ENCODE data around the gene SPARCL1.

Gene SPARCL1

GRCh38 chr4:87529187-87529586 is at the start of gene SPARCL1:
Gene SPARCL1 (minus strand): TSS chr4:87529376. CDS start chr4:87499574, 29,802 bp downstream.
- Histone ChIP-seq H3K79me2 (ENCODE audit: insufficient read depth, low read length) (no peaks in the 10 kb centered on the region), H4K20me1 (ENCODE audit: insufficient read depth, low read length) (no peaks in the 10 kb centered on the region), H3K9me3 (ENCODE audit: low read length) (peaks cover 2% of the 10 kb centered on the region; the same call in 1 of the 2 replicates), H3K4me1 (ENCODE audit: insufficient read depth, low read length, severe bottlenecking) (no peaks in the 10 kb centered on the region), H3K9ac (ENCODE audit: low read length) (no peak within 1 kb of the TSS), H3K27ac (ENCODE audit: low read depth, low read length, poor library complexity, severe bottlenecking) (no peak within 1 kb of the TSS), H3K9me2 (ENCODE audit: low read depth, low read length) (no peaks in the 10 kb centered on the region), H3K36me3 (ENCODE audit: insufficient read depth, low read length) (no peaks in the 10 kb centered on the region), H2AFZ (ENCODE audit: low read length) (no peak within 1 kb of the TSS), H3K4me2 (ENCODE audit: low read length) (no peak within 1 kb of the TSS), H3F3A (ENCODE audit: insufficient read depth, low read length) (no peaks in the 10 kb centered on the region), H3K4me3 (ENCODE audit: low read depth, low read length, poor library complexity, severe bottlenecking) (no peak within 1 kb of the TSS), H3K27me3 (ENCODE audit: insufficient read depth, low read length) (no peaks in the 10 kb centered on the region)
- TF ChIP-seq CTCF (IDR thresholded peaks at IDR 0.05; ENCODE audit: low read length): no peak

GRCh38 chr4:87575983-87576382 is 46.8 kb upstream of the SPARCL1 start:
- no peak for TF ChIP-seq CTCF (IDR thresholded peaks at IDR 0.05; ENCODE audit: low read length)
- no peak for TF ChIP-seq EZH2 (IDR thresholded peaks at IDR 0.05; ENCODE audit: borderline replicate concordance, low read length)
- H3K4me1 ChIP-seq (ENCODE audit: insufficient read depth, low read length, severe bottlenecking): no peaks in the 10 kb centered on the region
- no peak overlapping the region for H3K4me2 ChIP-seq (ENCODE audit: low read length)

GRCh38 chr4:87575408-87575807 is 46.2 kb upstream of the SPARCL1 start:
- no peaks in the 10 kb centered on the region for H3K4me1 ChIP-seq (ENCODE audit: insufficient read depth, low read length, severe bottlenecking)
- no peaks in the 10 kb centered on the region for H3K9me2 ChIP-seq (ENCODE audit: low read depth, low read length)
- no peaks in the 10 kb centered on the region for H3K79me2 ChIP-seq (ENCODE audit: insufficient read depth, low read length)
- no peak overlapping the region for H3K9ac ChIP-seq (ENCODE audit: low read length)
- no peaks in the 10 kb centered on the region for H3F3A ChIP-seq (ENCODE audit: insufficient read depth, low read length)
- no peaks in the 10 kb centered on the region for H3K9me3 ChIP-seq (ENCODE audit: low read length)
- no peak overlapping the region for H2AFZ ChIP-seq (ENCODE audit: low read length)
- no peak overlapping the region for H3K4me2 ChIP-seq (ENCODE audit: low read length)
- no peaks in the 10 kb centered on the region for H3K27me3 ChIP-seq (ENCODE audit: insufficient read depth, low read length)
- no peak overlapping the region for H3K27ac ChIP-seq (ENCODE audit: low read depth, low read length, poor library complexity, severe bottlenecking)
- no peaks in the 10 kb centered on the region for H4K20me1 ChIP-seq (ENCODE audit: insufficient read depth, low read length)
- H3K4me3 ChIP-seq (ENCODE audit: low read depth, low read length, poor library complexity, severe bottlenecking): no peak overlapping the region
- no peaks in the 10 kb centered on the region for H3K36me3 ChIP-seq (ENCODE audit: insufficient read depth, low read length)
- TF ChIP-seq EZH2 (IDR thresholded peaks at IDR 0.05; ENCODE audit: borderline replicate concordance, low read length) (no peak), CTCF (IDR thresholded peaks at IDR 0.05; ENCODE audit: low read length) (no peak)

More at GRCh38 chr4:87575983-87576382, 46.8 kb upstream of the SPARCL1 start:
- H4K20me1 ChIP-seq (ENCODE audit: insufficient read depth, low read length): no peaks in the 10 kb centered on the region
- H3K4me3 ChIP-seq (ENCODE audit: low read depth, low read length, poor library complexity, severe bottlenecking): no peak overlapping the region
- no peaks in the 10 kb centered on the region for H3K9me2 ChIP-seq (ENCODE audit: low read depth, low read length)
- no peaks in the 10 kb centered on the region for H3K27me3 ChIP-seq (ENCODE audit: insufficient read depth, low read length)
- no peak overlapping the region for H3K27ac ChIP-seq (ENCODE audit: low read depth, low read length, poor library complexity, severe bottlenecking)
- H3F3A ChIP-seq (ENCODE audit: insufficient read depth, low read length): no peaks in the 10 kb centered on the region
- no peak overlapping the region for H3K9ac ChIP-seq (ENCODE audit: low read length)
- H3K36me3 ChIP-seq (ENCODE audit: insufficient read depth, low read length): no peaks in the 10 kb centered on the region
- no peaks in the 10 kb centered on the region for H3K79me2 ChIP-seq (ENCODE audit: insufficient read depth, low read length)
- no peak overlapping the region for H2AFZ ChIP-seq (ENCODE audit: low read length)
- no peaks in the 10 kb centered on the region for H3K9me3 ChIP-seq (ENCODE audit: low read length)

All from OCI-LY1 (cell line).